HG02981 (cell line): ENCODE data around the gene SOX15.

Experiments used
- ATAC-seq: cut with Tn5 transposase; IDR thresholded peaks from one replicate; pipeline ENCODE4 v1.9.1; 2021; ENCODE audit warnings: mild to moderate bottlenecking, moderate library complexity; ENCODE audit not compliant: unreplicated experiment

SOX15 gene

DNA sequence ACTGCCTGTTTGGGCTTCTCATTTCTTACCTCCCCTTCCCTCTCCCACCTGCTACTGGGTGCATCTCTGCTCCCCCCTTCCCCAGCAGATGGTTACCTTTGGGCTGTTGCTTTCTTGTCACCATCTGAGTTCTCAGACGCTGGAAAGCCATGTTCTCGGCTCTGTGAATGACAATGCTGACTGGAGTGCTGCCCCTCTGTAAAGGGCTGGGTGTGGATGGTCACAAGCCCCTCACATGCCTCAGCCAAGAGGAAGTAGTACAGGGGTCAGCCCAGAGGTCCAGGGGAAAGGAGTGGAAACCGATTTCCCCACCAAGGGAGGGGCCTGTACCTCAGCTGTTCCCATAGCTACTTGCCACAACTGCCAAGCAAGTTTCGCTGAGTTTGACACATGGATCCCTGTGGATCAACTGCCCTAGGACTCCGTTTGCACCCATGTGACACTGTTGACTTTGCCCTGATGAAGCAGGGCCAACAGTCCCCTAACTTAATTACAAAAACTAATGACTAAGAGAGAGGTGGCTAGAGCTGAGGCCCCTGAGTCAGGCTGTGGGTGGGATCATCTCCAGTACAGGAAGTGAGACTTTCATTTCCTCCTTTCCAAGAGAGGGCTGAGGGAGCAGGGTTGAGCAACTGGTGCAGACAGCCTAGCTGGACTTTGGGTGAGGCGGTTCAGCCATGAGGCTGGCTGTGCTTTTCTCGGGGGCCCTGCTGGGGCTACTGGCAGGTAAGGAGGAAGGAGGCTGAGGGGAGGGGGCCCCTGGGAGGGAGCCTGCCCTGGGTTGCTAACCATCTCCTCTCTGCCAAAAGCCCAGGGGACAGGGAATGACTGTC is 10.7 kb downstream of the SOX15 start, which contains the start of gene CD68:
Gene CD68, plus strand, starts transcription at position 638 of the 833 bp plus-strand sequence. Its CDS starts 40 bp downstream, at position 678.
- peak; percentile 43 for ATAC-seq

GRCh38 chr17:7577327-7578199 is 12.3 kb downstream of the SOX15 start:
- ATAC-seq = no peak

GRCh38 chr17:7576432-7576937 is 13.4 kb downstream of the SOX15 start:
- no peak for ATAC-seq

DNA sequence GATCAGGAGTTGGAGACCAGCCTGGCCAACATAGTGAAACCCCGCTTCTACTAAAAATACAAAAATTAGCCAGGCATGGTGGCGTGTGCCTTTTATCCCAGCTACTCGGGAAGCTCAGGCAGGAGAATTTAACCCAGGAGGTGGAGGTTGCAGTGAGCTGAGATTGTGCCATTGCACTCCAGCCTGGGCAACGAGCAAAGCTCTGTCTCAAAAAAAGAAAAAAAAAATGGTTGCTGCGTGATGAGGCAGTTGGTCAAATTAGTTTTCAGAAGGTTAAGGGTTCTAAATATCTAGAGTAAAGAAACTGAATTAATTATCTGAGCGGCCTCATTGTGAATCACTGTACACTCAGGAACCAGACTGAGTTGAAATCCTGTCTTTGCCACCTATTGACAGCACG is 13.9 kb downstream of the SOX15 start:
- ATAC-seq = no peak

GRCh38 chr17:7575481-7575883 is 14.4 kb downstream of the SOX15 start:
- ATAC-seq = no peak

DNA sequence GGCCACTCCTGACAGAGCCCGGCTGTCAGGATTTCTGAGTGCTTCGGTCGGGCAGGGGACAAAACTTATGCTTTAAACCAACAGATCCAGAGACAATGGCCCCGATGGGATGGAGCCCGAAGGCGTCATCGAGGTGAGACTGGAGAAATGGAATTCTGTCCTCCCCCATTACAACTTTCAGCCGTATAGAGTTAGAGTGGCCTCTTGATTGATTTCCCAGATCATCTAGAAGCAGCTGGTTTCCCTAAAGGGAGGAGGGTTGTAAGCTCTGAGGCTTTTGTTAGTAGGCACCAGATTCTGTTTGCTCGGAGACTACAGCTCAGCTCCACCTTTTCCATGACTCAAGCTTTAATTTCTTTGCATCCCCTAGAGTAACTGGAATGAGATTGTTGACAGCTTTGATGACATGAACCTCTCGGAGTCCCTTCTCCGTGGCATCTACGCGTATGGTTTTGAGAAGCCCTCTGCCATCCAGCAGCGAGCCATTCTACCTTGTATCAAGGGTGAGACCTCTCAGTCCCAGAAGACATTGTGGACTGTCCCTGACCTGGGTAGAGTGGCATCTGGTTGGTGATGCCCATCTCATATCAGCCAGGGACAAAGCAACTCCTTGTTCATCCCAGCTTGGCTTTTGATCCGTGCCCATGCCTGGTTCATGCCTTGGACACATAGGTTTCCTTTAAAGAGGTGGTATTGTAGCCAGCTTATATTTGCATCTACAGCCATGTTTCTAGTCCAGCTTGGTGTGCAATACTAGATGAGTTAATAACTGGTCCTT is 15.5 kb downstream of the SOX15 start:
- ATAC-seq = no peak

- no peak for ATAC-seq
These were observed 16.4 kb downstream of the SOX15 start for GRCh38 chr17:7573324-7574080.

GRCh38 chr17:7572588-7573323 is 17.1 kb downstream of the SOX15 start:
- ATAC-seq = peak; percentile 5

- ATAC-seq = peak; percentile 84
These were observed 17.6 kb downstream of the SOX15 start for GRCh38 chr17:7572338-7572587.

DNA sequence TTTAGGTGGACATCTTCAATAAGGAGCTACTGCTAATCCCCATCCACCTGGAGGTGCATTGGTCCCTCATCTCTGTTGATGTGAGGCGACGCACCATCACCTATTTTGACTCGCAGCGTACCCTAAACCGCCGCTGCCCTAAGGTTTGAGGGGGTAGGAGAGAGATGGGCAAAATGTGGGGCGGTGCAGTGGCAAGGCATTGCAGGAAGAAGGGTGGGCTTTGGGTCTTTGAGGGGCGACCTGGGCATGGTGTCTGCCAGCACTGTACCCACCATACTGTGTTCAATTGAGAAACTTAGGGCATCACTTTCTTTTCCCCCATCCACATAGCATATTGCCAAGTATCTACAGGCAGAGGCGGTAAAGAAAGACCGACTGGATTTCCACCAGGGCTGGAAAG is 19.5 kb downstream of the SOX15 start:
- no peak for ATAC-seq

- ATAC-seq = no peak
These were observed 20.3 kb downstream of the SOX15 start for GRCh38 chr17:7569571-7569970.

GRCh38 chr17:7563115-7563869 is 26.6 kb downstream of the SOX15 start:
- ATAC-seq = no peak

GRCh38 chr17:7562208-7562605 is 27.7 kb downstream of the SOX15 start:
- ATAC-seq = no peak

DNA sequence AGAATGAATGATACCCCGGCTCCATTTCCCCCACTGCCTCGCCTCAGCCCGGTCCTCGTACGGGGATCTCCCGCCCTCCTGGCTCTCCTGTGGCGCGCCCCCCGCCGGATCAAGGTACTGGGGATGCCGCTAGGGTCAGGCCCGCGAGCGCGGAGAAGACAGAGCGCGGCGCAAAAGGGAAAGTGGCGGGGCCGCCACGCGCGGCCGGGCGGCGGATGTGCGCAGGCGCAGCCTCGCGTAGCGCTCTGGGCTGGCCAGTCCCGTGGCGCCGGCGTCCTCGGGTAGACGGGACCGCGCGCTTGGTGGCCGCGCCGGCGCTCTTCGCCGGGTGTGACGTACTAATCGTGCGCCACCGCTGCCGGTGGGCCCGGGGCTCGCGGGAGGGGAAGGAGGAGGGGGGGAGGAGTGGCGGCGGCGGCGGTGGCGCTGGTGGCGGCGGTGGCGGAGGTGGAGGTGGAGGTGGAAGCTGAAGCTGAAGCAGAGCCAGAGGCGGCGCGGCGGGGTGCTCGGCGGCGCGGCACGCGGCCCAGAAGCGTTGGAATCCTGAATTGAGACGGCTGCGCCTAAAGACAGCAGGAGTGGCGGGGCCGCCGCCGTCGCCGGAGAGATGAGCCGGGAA is 28.2 kb downstream of the SOX15 start, which contains the start of gene SENP3:
Gene SENP3, plus strand, starts transcription at position 331 of the 619 bp plus-strand sequence. CDS start 1,158 bp downstream, outside the sequence.
- ATAC-seq = peak; percentile 60

DNA sequence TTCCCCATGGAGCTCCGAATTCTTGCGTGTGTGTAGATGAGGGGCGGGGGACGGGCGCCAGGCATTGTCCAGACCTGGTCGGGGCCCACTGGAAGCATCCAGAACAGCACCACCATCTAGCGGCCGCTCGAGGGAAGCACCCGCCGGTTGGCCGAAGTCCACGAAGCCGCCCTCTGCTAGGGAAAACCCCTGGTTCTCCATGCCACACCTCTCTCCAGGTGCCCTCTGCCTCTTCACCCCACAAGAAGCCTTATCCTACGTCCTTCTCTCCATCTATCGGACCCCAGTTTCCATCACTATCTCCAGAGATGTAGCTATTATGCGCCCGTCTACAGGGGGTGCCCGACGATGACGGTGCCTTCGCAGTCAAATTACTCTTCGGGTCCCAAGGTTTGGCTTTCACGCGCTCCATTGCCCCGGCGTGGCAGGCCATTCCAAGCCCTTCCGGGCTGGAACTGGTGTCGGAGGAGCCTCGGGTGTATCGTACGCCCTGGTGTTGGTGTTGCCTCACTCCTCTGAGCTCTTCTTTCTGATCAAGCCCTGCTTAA is 28.8 kb downstream of the SOX15 start:
- ATAC-seq = peak; percentile 38

DNA sequence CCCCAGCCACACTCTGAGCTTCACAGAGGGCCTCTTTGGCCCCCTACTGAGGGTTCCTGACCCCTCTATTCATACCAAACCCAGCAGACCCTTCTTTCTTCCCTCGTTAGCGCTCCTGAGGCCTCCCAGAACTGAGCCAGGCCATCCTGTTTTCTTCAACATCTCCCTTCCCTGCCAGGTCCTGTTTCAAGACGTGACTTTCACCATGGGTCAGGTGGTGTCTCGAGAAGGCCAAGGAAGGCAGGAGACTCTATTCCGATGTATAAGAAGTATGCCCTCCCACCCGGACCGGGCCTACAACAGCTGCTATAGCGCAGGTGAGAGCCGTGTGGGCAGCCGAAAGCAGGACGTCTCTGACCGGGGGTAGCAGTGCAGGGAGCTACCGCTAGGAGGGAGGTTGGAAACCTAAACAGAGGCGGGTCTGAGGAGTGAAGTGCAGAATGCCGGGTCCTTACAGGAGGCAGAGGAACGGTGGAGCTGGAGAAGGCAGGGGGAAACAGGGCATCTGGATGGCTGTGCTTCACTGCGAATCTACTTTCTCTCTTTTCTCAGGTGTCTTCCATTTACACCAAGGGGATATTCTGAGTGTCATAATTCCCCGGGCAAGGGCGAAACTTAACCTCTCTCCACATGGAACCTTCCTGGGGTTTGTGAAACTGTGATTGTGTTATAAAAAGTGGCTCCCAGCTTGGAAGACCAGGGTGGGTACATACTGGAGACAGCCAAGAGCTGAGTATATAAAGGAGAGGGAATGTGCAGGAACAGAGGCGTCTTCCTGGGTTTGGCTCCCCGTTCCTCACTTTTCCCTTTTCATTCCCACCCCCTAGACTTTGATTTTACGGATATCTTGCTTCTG is 29.5 kb downstream of the SOX15 start:
- ATAC-seq = no peak
